ENCODE data around the gene BCAP29. TPM values are rescaled to one million over a fixed set of nuclear protein-coding genes. Genes with fewer than 3 reads are reported as not detected.
"Not testable (repeated sequence)": the region's sequence is repeated elsewhere in the genome, so short reads cannot be mapped to it uniquely, and the experiment has no call there.

Gene BCAP29
- 10 to 100 TPM; 24.0 to 27.7 TPM for total RNA-seq

GRCh38 chr7:107579885-107580715, at the start of gene BCAP29:
Gene BCAP29 (plus strand): TSS chr7:107580246. CDS start chr7:107580773, 527 bp downstream.
- H3K27me3 Mint-ChIP-seq = no peaks in the 10 kb centered on the region
- H3K27ac Mint-ChIP-seq = peak within 1 kb of the TSS; percentile 88
- peaks cover 21% of the 10 kb centered on the region for H3K4me1 Mint-ChIP-seq (ENCODE audit: low read depth)
- peak; percentile 98 for ATAC-seq
- peaks cover 13% of the 10 kb centered on the region for H3K36me3 Mint-ChIP-seq (ENCODE audit: low read depth)
- no peaks in the 10 kb centered on the region for H3K9me3 Mint-ChIP-seq
- POLR2A ChIA-PET = interaction anchor here (0.8 to 1.3 kb wide), 2 partner anchors 16 to 162 kb away, joined by 4 to 7 read pairs; partner anchors contain the start of genes COG5 and DUS4L
- intact Hi-C loops (cut with micrococcal nuclease) = loop anchor here (2.0 to 10.0 kb wide), 2 partner anchors 79 to 145 kb away; no protein-coding TSS in a partner anchor
- CTCF ChIA-PET = interaction anchor here (0.8 kb wide), 1 partner anchor 15 kb away, joined by 3 read pairs; no protein-coding TSS in a partner anchor
- DNase-seq = peak; percentile 73
- peak within 1 kb of the TSS; percentile 87 for H3K4me3 Mint-ChIP-seq
- no peak for TF ChIP-seq CTCF (IDR thresholded peaks at IDR 0.05)

- Mint-ChIP-seq H3K36me3 (ENCODE audit: low read depth) (peaks cover 46% of the 10 kb centered on the region), H3K4me3 (no peak overlapping the region), H3K9me3 (peaks cover 11% of the 10 kb centered on the region), H3K27me3 (no peaks in the 10 kb centered on the region), H3K4me1 (ENCODE audit: low read depth) (peaks cover 29% of the 10 kb centered on the region), H3K27ac (no peak overlapping the region)
- no peak for ATAC-seq
- ChIA-PET CTCF (no interaction called here), POLR2A (interaction anchor here (0.7 to 0.8 kb wide), 2 partner anchors 33 to 45 kb away, joined by 3 to 4 read pairs; no protein-coding TSS in a partner anchor)
- TF ChIP-seq CTCF (IDR thresholded peaks at IDR 0.05) = no peak
- intact Hi-C loops (cut with micrococcal nuclease) = no loop called here
- no peak for DNase-seq
Observed at GRCh38 chr7:107530751-107531150, 49.3 kb upstream of the BCAP29 start.

GRCh38 chr7:107534139-107534538, 45.9 kb upstream of the BCAP29 start:
- Mint-ChIP-seq H3K4me1 (ENCODE audit: low read depth) (peaks cover 23% of the 10 kb centered on the region), H3K27ac (no peak overlapping the region), H3K4me3 (no peak overlapping the region), H3K36me3 (ENCODE audit: low read depth) (peaks cover 58% of the 10 kb centered on the region), H3K27me3 (no peaks in the 10 kb centered on the region), H3K9me3 (peaks cover 20% of the 10 kb centered on the region)
- intact Hi-C loops (cut with micrococcal nuclease) = no loop called here
- DNase-seq (no peak), ATAC-seq (no peak)
- ChIA-PET POLR2A (no interaction called here), CTCF (no interaction called here)
- TF ChIP-seq CTCF (IDR thresholded peaks at IDR 0.05) = no peak

- Mint-ChIP-seq H3K4me1 (ENCODE audit: low read depth) (peaks cover 27% of the 10 kb centered on the region), H3K36me3 (ENCODE audit: low read depth) (peaks cover 62% of the 10 kb centered on the region), H3K9me3 (peaks cover 20% of the 10 kb centered on the region)
- DNase-seq; CTCF ChIA-PET; H3K27ac Mint-ChIP-seq; H3K4me3 Mint-ChIP-seq; ATAC-seq; intact Hi-C loops (cut with micrococcal nuclease); POLR2A ChIA-PET; H3K27me3 Mint-ChIP-seq: not testable (repeated sequence)
Observed at GRCh38 chr7:107537228-107537627, 42.8 kb upstream of the BCAP29 start.

GRCh38 chr7:107538001-107538400, 42.0 kb upstream of the BCAP29 start:
- Mint-ChIP-seq H3K4me3 (no peak overlapping the region), H3K36me3 (ENCODE audit: low read depth) (peaks cover 63% of the 10 kb centered on the region), H3K27ac (no peak overlapping the region), H3K9me3 (peaks cover 20% of the 10 kb centered on the region), H3K4me1 (ENCODE audit: low read depth) (peaks cover 27% of the 10 kb centered on the region), H3K27me3 (no peaks in the 10 kb centered on the region)
- intact Hi-C loops (cut with micrococcal nuclease) = no loop called here
- POLR2A ChIA-PET = interaction anchor here (0.7 kb wide), 1 partner anchor 69 kb away, joined by 3 read pairs; no protein-coding TSS in a partner anchor
- DNase-seq (no peak), ATAC-seq (no peak)
- CTCF ChIA-PET = interaction anchor here (1.5 kb wide), 1 partner anchor 10 kb away, joined by 4 read pairs; no protein-coding TSS in a partner anchor
- TF ChIP-seq CTCF (IDR thresholded peaks at IDR 0.05) = no peak

All from activated CD8-positive, alpha-beta T cell treated with anti-CD3 and anti-CD28 coated beads for 36 hours (primary cell).